Measurements from ENCODE around the gene CFAP70. TPM values are rescaled to one million over a fixed set of nuclear protein-coding genes. Genes with fewer than 3 reads are reported as not detected.

The CFAP70 gene
- total RNA-seq, 1 donor = 1.1 TPM

- Histone ChIP-seq H4K20me1 (ENCODE audit: insufficient read depth, low read length) (no peaks in the 10 kb centered on the region), H3K9me3 (ENCODE audit: low read depth, low read length) (no peaks in the 10 kb centered on the region)
- no peak for DNase-seq (ENCODE audit: insufficient read length, low spot score, missing footprints)
These were observed 124.8 kb downstream of the CFAP70 start for GRCh38 chr10:73233883-73234282.

GRCh38 chr10:73232887-73233286 is 125.8 kb downstream of the CFAP70 start:
- Histone ChIP-seq H3K4me1 (ENCODE audit: insufficient read depth, low read length) (no peaks in the 10 kb centered on the region), H3K27me3 (ENCODE audit: insufficient read depth, low read length) (no peaks in the 10 kb centered on the region), H3K27ac (ENCODE audit: low read depth, low read length) (no peak overlapping the region), H3K36me3 (ENCODE audit: insufficient read depth, low read length) (peaks cover 27% of the 10 kb centered on the region), H3K4me2 (ENCODE audit: insufficient read depth, low read length) (no peak overlapping the region), H2AFZ (ENCODE audit: low read length) (no peak overlapping the region), H3K79me2 (ENCODE audit: insufficient read depth, low read length) (no peaks in the 10 kb centered on the region), H3K4me3 (ENCODE audit: insufficient read depth, low read length) (no peak overlapping the region), H4K20me1 (ENCODE audit: insufficient read depth, low read length) (no peaks in the 10 kb centered on the region), H3K9me3 (ENCODE audit: low read depth, low read length) (no peaks in the 10 kb centered on the region)
- no peak for DNase-seq (ENCODE audit: insufficient read length, low spot score, missing footprints)
- TF ChIP-seq CTCF (IDR thresholded peaks at IDR 0.05; ENCODE audit: extremely low read depth, low read depth, low read length) = peak; percentile 24

More at GRCh38 chr10:73233883-73234282, 124.8 kb downstream of the CFAP70 start:
- Histone ChIP-seq H3K27me3 (ENCODE audit: insufficient read depth, low read length) (no peaks in the 10 kb centered on the region), H3K36me3 (ENCODE audit: insufficient read depth, low read length) (peaks cover 35% of the 10 kb centered on the region), H3K4me2 (ENCODE audit: insufficient read depth, low read length) (no peak overlapping the region), H3K4me1 (ENCODE audit: insufficient read depth, low read length) (no peaks in the 10 kb centered on the region), H3K4me3 (ENCODE audit: insufficient read depth, low read length) (no peak overlapping the region), H3K79me2 (ENCODE audit: insufficient read depth, low read length) (no peaks in the 10 kb centered on the region), H3K27ac (ENCODE audit: low read depth, low read length) (no peak overlapping the region), H2AFZ (ENCODE audit: low read length) (no peak overlapping the region)
- TF ChIP-seq CTCF (IDR thresholded peaks at IDR 0.05; ENCODE audit: extremely low read depth, low read depth, low read length) = no peak

GRCh38 chr10:73229567-73229966 is 129.1 kb downstream of the CFAP70 start:
- H3K9me3 ChIP-seq (ENCODE audit: low read depth, low read length) = no peaks in the 10 kb centered on the region
- no peaks in the 10 kb centered on the region for H4K20me1 ChIP-seq (ENCODE audit: insufficient read depth, low read length)
- H3K79me2 ChIP-seq (ENCODE audit: insufficient read depth, low read length) = no peaks in the 10 kb centered on the region
- H3K4me2 ChIP-seq (ENCODE audit: insufficient read depth, low read length) = no peak overlapping the region
- no peak overlapping the region for H3K27ac ChIP-seq (ENCODE audit: low read depth, low read length)
- DNase-seq (ENCODE audit: insufficient read length, low spot score, missing footprints) = no peak
- peaks cover 19% of the 10 kb centered on the region for H3K36me3 ChIP-seq (ENCODE audit: insufficient read depth, low read length)
- TF ChIP-seq CTCF (IDR thresholded peaks at IDR 0.05; ENCODE audit: extremely low read depth, low read depth, low read length) = no peak
- H3K27me3 ChIP-seq (ENCODE audit: insufficient read depth, low read length) = no peaks in the 10 kb centered on the region
- H3K4me3 ChIP-seq (ENCODE audit: insufficient read depth, low read length) = no peak overlapping the region
- peaks cover 4% of the 10 kb centered on the region for H3K4me1 ChIP-seq (ENCODE audit: insufficient read depth, low read length)
- H2AFZ ChIP-seq (ENCODE audit: low read length) = no peak overlapping the region

- Histone ChIP-seq H3K9me3 (ENCODE audit: low read depth, low read length) (no peaks in the 10 kb centered on the region), H2AFZ (ENCODE audit: low read length) (no peak overlapping the region), H3K36me3 (ENCODE audit: insufficient read depth, low read length) (peaks cover 15% of the 10 kb centered on the region), H3K27ac (ENCODE audit: low read depth, low read length) (no peak overlapping the region), H3K4me1 (ENCODE audit: insufficient read depth, low read length) (peaks cover 4% of the 10 kb centered on the region), H3K79me2 (ENCODE audit: insufficient read depth, low read length) (no peaks in the 10 kb centered on the region), H3K27me3 (ENCODE audit: insufficient read depth, low read length) (no peaks in the 10 kb centered on the region), H4K20me1 (ENCODE audit: insufficient read depth, low read length) (no peaks in the 10 kb centered on the region), H3K4me2 (ENCODE audit: insufficient read depth, low read length) (no peak overlapping the region), H3K4me3 (ENCODE audit: insufficient read depth, low read length) (no peak overlapping the region)
- no peak for DNase-seq (ENCODE audit: insufficient read length, low spot score, missing footprints)
- TF ChIP-seq CTCF (IDR thresholded peaks at IDR 0.05; ENCODE audit: extremely low read depth, low read depth, low read length) = no peak
These were observed 130.4 kb downstream of the CFAP70 start for GRCh38 chr10:73228247-73228646.
